ENCODE data around the gene PTPRK. TPM values are rescaled to one million over a fixed set of nuclear protein-coding genes. Genes with fewer than 3 reads are reported as not detected.

The PTPRK gene
- total RNA-seq, 1 experiment from 2014 or later: 34.2 TPM

GRCh38 chr6:128508588-128509296, 11.7 kb downstream of the PTPRK start:
- peaks cover 16 to 31% of the 10 kb centered on the region in 2 experiments; a peak in 3 of 4 replicates for H3K4me1 ChIP-seq (ENCODE audit: control insufficient read depth in 1 of 2, insufficient read depth in 2 of 2, low read length in 2 of 2)
- no peak overlapping the region for H3K27ac ChIP-seq (ENCODE audit: low read depth, low read length)
- ChIA-PET RAD21 (ENCODE audit: low non-redundant PET in 1 of 2, low total read pairs in 2 of 2, uncharacterized antibody in 2 of 2, unreplicated experiment in 2 of 2) (no interaction called here), POLR2A (no interaction called here), CTCF (no interaction called here)
- no peak overlapping the region for H2AFZ ChIP-seq (ENCODE audit: low read depth, low read length, poor library complexity, severe bottlenecking)
- no peak overlapping the region for H3K9ac ChIP-seq (ENCODE audit: low read length)
- TF ChIP-seq ELF1 (IDR thresholded peaks at IDR 0.05; ENCODE audit: borderline replicate concordance, low read depth) (no peak), MAX (IDR thresholded peaks at IDR 0.05) (0 out of 2 replicates have a peak, but pooled peaks have one; percentile 18), POLR2A (IDR thresholded peaks at IDR 0.05; ENCODE audit: borderline replicate concordance, extremely low read depth, insufficient read depth, insufficient read length) (no peak), RAD21 (IDR thresholded peaks at IDR 0.05; ENCODE audit: low read depth) (no peak), ZBTB33 (IDR thresholded peaks at IDR 0.05; ENCODE audit: extremely low read depth, insufficient replicate concordance, low read length) (no peak), YY1 (IDR thresholded peaks at IDR 0.05; ENCODE audit: extremely low read depth, insufficient replicate concordance, low read depth, low read length) (peak; percentile 33), FOSL1 (IDR thresholded peaks at IDR 0.05; ENCODE audit: low read depth) (peak; percentile 35; the same call in 1 of the 2 replicates), CBX3 (IDR thresholded peaks at IDR 0.05; ENCODE audit: low read depth) (0 out of 2 replicates have a peak, but pooled peaks have one; percentile 42), ATF3 (IDR thresholded peaks at IDR 0.05) (no peak), REST (IDR thresholded peaks at IDR 0.05; ENCODE audit: low read depth) (no peak), JUND (IDR thresholded peaks at IDR 0.05) (no peak), CEBPB (IDR thresholded peaks at IDR 0.05; ENCODE audit: low read depth) (peak; percentile 51), SIN3A (IDR thresholded peaks at IDR 0.05; ENCODE audit: low read depth) (no peak), ZNF274 (IDR thresholded peaks at IDR 0.05; ENCODE audit: low read depth, low read length) (no peak)
- ATAC-seq (peak; percentile 83), DNase-seq (ENCODE audit: low read depth, low spot score) (peak; percentile 61)
- no peak overlapping the region for H3K4me3 ChIP-seq (replicated peaks in 1 of 2; ENCODE audit: low read depth in 1 of 2, low read length in 2 of 2)
- no peaks in the 10 kb centered on the region for H3K36me3 ChIP-seq (ENCODE audit: control insufficient read depth in 1 of 2, insufficient read depth in 2 of 2, low read length in 2 of 2)
- no peaks in the 10 kb centered on the region for H4K20me1 ChIP-seq (ENCODE audit: insufficient read depth)
- H3K79me2 ChIP-seq (ENCODE audit: insufficient read depth, low read length): peaks cover 24% of the 10 kb centered on the region
- H3K27me3 ChIP-seq (ENCODE audit: insufficient read depth, low read length): no peaks in the 10 kb centered on the region
- intact Hi-C loops (cut with micrococcal nuclease): no loop called here
- H3K9me2 ChIP-seq (ENCODE audit: insufficient read depth): no peaks in the 10 kb centered on the region
- peak overlapping the region; percentile 36 for H3K4me2 ChIP-seq (ENCODE audit: low read length)
- H3K9me3 ChIP-seq (ENCODE audit: control insufficient read depth in 1 of 2, insufficient read depth in 1 of 2, low read depth in 1 of 2, low read length in 2 of 2): no peaks in the 10 kb centered on the region
- no TSS peak for BruUV-seq (replicated peaks)
